Activated CD8-positive, alpha-beta memory T cell treated with anti-CD3 and anti-CD28 coated beads, Interleukin-2, amount 50 U/mL, for 24 hours (primary cell): ENCODE results near the gene GABRA5.
"Not testable (repeated sequence)": the region's sequence is repeated elsewhere in the genome, so short reads cannot be mapped to it uniquely, and the experiment has no call there.

ENCODE experiments used
- DNase-seq: peaks from one replicate; pipeline ENCODE4 v3.0.0-alpha.2; 2020; ENCODE audit errors: extremely low read depth

The GABRA5 gene

DNA sequence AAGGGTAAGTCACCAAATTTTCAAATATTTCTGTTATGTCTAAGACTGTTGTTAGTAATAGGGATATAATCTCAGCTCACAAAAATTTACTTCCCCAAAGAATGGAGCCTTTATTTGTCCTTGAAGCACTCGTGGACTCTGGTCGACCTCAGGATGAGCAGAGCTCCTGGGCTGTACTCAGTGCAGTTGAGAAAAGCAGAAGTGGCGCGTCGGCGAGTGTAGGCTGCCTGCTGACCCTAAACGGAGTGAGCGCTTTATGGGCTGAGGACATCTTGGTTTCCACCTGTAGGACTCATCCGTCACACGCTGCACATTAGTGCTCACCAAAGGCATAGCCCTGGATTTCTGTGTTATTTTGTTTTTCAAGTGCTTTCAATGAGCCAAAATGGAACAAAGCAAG, 11.0 kb downstream of the GABRA5 start:
- DNase-seq: no peak

DNA sequence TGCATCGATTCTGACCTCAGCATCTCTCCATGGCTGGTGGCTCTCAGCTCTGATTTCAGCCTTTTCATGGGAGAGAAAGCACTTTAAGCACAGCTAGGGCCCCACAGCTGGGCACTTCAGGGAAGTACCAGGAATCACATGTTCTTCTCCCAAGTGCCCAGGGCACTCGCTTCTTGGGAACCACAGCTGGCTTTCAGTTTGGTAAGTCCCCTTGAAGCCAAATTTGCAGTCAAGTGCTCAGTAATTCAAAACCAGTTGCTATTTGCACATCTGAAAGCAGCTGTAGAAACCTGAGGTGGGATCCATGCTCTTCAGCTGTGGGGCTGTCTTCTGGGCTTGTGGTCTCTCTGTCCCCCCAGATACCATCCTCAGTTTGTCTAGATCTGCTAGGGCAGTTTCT, 12.8 kb downstream of the GABRA5 start:
- DNase-seq: no peak

DNA sequence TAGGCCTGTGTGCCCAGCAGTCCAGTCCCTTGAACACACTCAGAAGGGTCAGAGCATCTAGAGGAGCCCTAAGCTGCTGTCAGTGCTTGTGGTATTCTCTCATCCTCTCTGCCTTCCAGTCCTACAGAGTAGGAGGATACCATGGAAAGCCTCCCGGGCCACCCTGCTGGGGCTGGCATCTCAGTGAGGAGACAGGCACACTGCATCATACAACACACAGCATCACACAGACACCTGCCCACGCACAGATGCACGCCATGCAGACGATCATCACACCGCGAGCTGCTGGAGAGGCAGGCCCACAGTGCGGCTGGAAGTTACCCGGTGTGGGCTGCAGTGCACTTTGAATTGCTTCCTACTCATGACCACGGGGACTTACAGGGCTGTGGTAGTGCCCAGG, 15.2 kb downstream of the GABRA5 start:
- DNase-seq: no peak

DNA sequence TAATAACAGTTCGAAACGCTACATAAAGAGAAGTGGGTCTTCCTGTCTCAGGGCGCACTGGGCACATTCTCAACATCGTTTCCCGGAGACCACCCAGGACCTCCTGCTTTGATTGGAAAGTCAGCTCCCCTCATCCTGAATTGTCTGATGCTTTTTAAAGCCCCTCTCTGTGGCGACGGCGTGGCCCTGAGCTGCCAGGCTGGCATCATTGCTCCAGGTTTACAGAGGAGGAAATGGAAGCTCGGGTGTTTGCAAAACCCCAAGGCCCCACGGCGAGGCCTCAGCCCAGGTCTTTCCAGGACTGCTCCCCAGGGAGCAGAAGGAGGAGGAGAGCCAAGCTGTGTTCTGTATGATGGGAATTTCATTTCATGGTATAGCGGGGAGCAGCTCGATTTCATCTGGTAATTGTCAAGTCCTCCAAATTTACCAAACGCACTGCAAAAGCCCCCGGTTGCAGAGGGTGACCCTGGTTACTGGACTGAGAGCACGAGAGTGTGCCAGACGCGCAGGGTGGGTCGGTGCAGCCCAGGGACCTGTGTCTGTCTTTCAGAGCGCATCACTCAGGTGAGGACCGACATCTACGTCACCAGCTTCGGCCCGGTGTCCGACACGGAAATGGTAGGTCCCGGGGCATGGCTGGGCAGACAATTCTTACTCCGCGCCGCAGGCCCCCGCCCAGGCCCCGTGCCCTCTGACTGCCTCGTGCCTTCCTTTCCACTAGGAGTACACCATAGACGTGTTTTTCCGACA, 15.9 kb downstream of the GABRA5 start:
- no peak for DNase-seq

DNA sequence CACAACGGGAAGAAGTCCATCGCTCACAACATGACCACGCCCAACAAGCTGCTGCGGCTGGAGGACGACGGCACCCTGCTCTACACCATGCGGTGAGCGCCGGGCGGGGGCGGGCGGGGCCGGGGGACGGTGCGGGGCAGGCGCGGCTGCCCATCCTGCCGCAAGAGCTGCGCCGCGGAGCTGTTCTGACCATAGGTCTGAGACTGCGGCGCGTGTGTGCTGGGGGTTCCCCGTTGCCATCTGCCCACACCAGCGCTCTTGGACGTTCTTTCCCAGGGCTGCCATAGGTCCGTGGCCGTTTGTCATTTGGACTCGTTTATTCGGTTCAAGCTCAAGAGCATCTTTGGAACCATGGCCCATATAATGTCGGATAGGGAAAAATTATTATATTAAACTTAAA, 16.6 kb downstream of the GABRA5 start:
- DNase-seq: no peak

DNA sequence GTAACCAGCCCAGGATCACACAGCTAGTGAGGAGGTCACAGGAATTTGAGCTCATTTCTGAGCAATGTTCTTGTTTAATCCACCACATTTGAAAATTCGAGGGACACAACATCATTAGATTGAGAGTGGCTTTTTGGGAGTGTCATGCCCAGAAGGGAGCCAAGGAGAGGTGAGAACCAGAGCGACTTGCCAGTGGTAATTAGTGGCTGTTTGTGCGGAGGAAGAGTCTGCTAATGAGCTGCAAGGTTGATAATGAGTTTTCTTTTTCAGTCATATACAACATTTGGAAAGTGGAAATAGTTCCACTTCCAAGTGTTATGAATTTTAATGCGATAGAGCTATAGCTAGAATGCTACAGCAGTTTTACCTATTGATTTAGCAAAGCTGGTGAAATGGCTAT, 19.7 kb downstream of the GABRA5 start:
- DNase-seq: no peak

DNA sequence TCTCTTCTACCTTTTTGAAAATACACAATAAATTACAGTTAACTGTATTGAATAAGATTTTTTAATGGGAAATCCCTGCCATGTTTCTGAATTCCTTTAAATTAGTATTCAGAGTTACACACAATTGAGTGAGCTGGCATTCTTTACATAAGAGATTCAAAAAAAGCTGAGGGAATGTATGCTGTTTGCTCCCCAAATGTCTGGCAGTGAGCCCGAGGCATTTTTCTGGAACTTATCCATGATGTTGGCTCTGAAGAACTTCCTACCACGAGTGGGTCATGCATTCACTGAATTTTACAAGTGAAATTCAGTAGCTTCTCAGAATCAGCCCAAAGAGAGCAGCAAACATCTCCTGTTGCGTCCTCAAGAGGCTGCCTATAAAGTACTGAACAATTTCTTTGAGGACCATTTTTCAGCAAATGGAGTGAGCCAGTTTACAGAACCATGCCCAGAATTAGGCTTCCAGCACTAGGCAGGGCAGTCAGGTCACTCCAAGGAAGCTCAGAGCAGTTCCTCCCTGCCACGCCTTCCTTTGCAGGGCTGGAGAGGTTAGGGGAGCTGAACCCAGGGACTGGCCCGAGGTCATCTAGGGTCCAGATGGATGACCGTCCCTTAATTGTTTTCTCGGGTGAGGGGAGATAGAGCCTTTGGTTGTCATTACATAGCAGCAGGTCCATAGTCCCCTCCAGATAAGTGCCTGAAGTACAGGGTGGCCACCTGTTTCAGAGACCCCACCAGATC, 21.2 kb downstream of the GABRA5 start:
- DNase-seq: no peak

DNA sequence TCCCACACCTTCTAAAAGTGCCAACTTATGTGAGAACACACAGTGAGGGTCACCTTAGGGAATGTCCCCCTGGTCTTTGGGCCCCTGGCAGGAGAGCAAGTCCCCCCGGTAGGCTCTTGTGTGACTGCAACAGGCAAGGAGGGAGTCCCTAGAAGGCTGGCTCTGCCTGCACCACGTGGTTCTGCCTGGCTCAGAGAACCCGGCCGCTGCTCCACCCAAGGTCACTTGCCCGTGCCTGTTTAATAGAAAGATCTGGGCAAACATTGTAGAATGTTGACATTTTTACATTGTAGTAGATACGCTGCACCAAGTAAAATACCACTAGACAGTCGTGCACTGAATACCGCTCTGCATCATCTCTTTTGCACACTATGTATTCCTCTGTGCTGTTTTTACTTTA, 21.9 kb downstream of the GABRA5 start:
- no peak for DNase-seq

DNA sequence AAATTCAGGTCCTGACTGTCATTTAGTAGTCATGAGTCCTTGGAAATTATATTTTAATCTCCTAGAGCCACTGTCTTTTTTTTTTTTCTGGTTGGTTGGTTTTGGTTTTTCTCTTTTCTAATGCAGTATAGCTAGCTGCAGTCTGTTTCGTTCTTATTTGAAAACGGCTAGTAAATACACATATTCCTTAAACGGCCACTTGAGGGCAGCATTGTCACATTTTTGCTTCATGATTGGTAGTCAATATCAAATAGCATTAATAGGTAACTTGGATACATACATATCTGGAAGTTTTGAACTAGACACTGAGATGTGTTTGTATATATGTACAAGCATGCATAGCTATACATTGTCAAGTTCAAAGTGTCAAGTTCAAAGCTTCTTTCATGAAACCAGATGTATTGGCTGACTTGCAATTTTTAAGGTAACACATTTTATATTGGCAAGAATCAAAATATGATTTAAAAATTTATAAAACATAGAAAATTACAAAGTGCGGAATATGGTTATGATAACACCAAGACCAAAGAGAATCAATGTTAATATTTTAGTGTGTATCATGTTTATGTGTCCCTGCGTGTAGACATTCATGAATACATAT, 22.5 kb downstream of the GABRA5 start:
- DNase-seq: no peak

DNA sequence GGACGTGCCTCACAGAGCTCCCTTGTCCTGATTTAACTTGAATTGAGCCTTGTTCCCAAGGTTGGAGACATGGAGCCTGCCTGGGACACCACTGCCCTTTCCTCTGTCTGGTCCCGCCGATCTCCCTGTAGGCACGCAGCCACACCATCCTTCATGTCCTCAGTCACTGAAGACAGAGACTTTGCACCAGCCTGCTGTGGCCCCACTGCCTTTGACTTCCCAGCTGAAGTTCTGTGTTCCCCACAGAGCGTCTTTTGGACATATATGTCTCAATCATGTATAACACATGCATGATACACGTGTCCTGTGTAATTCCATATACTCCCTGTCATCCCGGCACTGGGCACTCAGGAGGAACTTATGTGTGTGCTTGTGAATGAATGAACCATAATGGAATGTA, 23.6 kb downstream of the GABRA5 start:
- DNase-seq: no peak

DNA sequence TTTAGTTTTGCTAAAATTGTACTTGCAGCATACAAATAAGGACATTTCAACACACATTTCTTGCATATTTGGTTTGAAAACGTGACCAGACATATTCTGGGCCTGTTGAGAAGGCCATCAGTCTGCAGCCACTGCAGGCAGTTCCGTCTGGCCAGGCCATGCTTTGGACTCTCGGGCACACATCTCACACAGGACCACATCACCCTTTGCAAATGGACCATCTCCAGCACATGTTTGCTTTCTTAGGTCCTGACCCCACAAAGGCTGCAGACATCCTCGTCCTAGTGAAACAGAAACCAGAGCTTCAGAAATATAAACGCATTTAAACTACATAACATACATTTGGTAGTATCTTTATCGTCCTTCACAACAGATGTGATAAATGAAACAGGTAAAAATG, 24.1 kb downstream of the GABRA5 start:
- no peak for DNase-seq

DNA sequence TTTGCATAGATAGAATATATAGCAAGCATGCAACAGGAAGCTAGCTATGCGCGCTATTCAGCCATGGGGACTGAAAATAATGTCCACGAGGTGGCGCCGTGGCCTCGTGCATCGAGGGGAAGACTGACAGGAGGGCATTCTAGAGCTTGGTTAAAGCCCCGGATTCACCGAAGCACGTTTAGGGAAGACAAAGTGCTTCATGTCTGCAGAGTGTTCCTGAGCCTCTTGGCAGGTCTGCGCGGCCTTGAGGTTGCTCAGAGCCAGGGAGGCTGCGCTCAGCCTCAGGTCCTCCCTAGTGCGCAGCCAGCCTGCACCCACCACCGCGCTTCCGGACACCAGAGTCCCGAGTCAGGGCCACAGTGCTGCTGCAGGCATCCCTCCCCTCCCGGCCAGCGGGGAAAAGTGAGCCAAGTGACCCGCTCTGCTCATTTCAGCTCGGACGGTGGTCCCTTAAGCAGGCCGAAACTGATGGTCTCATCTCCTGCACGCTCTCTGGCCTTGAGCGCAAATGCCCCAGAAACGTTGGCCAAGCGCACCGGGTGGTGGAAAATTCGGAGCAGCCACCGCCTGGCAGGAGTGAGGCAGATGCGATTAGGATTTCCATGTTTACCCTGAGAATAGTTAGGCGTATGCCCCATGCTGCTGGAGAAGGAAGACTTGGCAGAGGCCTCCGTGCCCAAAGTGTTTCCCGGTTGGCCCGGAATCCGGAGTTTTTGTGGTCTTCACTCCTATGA, 24.8 kb downstream of the GABRA5 start:
- no peak for DNase-seq

DNA sequence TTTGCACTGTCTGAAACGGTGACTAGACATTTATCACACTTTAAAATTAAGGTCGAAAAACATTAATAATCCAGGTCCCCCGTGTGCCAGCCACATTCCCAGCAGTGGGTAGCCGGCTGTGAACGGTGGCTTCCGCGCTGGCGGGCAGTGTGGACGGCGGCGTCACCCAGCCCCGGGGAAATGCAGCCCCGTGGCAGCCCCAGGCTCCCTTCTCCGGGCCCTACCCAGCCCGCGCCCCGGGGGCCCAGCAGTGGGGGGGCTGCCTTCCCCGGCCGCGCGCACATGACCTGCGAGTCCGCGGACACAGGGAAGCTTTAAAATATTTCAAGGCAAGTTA, 25.3 kb downstream of the GABRA5 start:
- no peak for DNase-seq

DNA sequence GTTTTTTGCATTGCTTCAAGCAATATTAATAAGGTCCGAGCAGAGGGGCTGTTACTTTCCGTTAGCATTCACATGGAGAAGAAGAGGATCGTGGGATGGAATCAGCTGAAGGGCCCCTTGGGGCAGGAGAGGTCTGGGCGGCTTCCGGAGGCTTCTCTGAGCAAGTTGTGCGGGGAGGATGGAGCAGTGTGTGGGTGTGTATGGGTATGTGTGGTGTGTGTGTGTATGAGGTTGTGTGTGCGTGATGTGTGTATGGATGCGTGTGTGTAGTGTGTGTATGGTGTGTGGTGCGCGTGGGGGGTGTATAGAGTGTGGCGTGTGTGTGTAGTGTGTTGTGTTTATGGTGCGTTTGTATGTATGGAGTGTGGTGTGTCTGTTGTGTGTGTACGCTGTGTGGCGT, 25.8 kb downstream of the GABRA5 start:
- DNase-seq: no peak

DNA sequence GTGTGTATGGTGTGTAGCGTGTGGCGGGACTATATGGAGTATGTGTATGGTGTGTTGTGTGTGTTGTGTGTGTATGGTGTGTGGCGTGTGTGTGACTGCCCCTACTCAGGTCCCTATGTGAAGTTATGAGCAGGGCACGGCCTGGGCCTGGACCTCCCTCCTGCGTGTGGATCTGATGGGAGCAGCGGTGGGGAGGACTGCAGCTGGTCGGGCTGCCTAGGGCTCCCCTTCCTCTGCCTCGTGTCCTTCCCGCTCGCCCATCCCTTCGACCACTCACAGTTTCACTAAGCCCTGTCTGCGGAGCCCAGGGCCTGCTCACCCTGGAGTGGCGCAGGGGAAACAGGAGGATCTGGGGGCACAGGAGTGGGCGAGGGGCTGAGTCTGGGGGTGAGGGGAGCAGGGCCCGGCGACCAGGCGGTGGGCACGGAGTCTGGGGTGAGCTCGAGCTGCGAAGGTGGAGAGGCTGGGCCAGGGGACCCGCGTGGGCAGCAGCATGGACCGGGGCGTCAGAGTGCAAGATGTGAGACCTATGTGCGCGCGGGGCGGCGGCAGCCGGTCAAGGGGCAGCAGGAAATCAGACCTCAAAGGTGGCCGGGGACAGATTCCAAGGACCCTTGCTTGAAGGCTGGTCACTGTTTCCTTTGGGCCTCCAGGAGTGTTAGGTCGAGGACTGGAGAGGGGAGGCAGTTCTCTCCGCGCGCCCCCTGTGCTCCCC, 26.6 kb downstream of the GABRA5 start:
- no peak for DNase-seq

DNA sequence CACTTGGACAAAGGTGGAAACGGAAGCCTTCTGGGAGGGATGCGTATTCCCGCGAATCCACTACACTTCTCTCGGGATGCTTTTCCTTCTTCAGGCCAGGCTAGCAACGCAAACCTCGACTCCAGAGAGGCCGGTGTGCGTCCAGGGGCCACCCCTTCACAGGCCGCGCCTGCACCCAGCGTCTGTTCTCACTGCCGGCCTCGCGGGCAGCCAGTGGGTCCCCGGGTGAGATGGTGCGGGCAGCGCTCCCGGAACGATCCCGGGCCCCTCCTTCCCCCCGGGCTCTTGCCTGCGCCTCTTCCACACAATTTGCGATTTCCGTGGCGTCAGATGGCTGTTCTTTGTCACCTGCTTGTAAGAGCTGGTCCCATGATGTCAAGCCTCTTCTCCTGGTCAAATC, 27.3 kb downstream of the GABRA5 start:
- DNase-seq: no peak

DNA sequence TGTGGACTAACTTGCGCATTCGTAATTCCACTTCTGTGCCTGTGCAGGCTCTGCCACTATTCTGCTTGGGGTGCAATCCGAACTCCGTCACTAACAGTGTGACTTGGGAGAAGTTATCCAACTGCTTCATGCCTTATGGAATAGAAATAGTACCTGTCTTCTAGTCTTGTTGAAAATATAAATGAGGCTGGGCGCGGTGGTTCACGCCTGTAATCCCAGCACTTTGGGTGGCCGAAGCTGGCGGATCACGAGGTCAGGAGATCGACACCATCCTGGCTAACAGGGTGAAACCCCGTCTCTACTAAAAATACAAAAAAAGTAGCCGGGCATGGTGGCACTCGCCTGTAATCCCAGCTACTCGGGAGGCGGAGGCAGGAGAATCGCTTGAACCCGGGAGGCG, 28.5 kb downstream of the GABRA5 start:
- not testable (repeated sequence) for DNase-seq

DNA sequence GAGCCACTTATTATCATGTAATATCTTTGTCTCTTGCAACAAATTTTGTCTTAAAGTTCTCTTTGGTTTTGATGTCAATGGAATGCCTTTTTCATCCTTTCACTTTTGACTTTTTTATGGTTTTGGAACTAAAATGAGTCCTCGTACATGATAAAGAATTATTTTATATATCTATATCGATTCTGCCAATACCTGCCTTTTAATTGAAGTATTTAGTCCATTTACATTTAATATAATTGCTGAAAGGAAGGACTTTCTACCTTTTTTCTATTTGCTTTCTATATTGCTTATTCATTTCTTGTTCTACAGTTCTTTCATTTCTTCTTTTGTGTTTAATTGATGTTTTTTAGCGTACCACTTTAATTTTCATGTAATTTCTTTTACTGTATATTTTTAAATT, 32.8 kb downstream of the GABRA5 start:
- DNase-seq: no peak

DNA sequence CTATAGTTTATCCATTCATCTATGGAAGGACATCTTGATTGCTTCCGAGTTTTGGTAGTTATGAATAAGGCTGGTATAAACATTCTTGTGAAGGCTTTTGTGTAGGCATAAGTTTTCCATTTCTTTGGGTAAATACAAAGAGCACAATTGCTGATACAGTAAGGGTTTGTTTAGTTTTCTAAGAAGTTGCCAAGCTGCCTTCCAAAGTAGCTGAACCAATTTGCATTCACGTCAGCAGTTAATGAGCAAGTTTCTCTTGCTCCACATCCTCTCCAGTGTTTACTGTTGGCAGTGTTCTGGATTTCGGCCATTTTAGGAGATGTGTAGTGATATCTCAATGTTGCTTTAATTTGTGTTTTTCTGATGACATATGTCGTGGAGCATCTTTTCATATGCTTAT, 34.2 kb downstream of the GABRA5 start:
- no peak for DNase-seq

DNA sequence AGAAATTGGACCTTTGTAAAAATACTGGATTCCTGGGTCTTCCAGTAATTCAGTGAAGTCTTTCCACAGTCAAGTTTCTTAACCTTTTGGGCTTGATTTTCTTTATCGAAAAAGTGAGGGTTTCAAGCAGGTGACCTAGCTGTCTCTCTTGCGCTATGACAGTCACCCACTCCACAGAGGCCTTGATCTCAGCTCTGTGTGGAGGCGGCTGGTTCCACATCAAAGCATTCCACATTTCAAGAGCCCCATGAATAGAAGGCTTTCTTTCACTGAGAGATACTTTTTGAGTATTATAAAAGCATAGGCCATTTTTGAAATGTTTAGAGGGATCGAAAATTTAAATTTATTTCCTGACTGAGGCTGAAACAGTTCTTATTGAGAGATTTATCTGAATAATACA, 43.9 kb downstream of the GABRA5 start:
- no peak for DNase-seq

DNA sequence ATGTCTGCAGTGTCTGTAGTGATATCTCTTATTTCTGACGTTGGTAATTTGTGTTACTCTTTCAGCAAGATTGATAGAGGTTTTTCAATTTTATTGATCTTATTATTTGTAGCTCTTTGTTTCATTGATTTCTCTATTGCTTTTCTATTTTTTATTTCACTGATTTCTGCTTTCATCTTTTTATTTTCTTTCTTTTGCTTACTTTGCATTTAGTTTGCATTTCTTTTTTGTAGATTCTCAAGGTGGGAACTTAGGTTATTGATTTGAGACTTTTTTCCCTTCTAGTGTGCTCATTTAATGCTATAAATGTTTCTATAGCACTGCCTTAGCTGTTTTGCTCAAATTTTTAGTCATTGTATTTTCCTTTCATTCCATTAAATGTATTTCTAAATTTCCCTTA, 54.6 kb downstream of the GABRA5 start:
- no peak for DNase-seq

DNA sequence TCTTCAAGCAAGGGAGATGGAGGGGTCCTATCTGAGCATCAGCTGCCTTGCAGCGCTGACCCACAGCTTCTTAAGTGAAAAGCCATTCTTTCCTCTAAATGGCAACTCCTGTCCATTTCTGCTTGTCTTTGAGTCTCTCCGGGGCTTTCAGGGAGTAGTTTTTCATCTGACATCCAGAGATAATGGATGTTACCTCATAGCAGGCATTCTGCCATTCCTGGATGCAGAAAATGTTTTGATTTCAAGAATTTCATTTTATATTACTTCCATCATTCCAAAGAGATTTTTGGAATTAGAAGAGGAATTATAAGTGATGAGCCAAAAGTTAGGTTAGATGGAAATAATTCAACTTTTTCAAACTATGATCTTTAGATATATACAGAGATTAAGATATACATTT, 59.2 kb downstream of the GABRA5 start:
- no peak for DNase-seq
